NB4 (cell line): ENCODE results near the gene CBX4.

Experiments used
- DNase-seq: peaks from one replicate; pipeline ENCODE4 v3.0.0; 2010; ENCODE audit warnings: low read depth
- H3K4me3 ChIP-seq: one replicate; pipeline ENCODE4 v1.5.1; 2011; ENCODE audit warnings: mild to moderate bottlenecking, low read depth, low read length, moderate library complexity
- CTCF ChIP-seq: IDR thresholded peaks from one replicate; pipeline ENCODE4 v1.5.1; 2012; ENCODE audit warnings: low read depth, low read length
- MAX ChIP-seq: IDR thresholded peaks from 2 replicates; pipeline ENCODE4 v1.6.1; 2011; ENCODE audit warnings: low read depth, low read length
- MYC ChIP-seq: IDR thresholded peaks from 2 replicates; pipeline ENCODE4 v1.6.1; 2011; ENCODE audit warnings: low read depth, low read length
- POLR2A ChIP-seq: IDR thresholded peaks from 2 replicates; pipeline ENCODE4 v1.6.1; 2011; ENCODE audit warnings: mild to moderate bottlenecking; ENCODE audit not compliant: insufficient read length; ENCODE audit errors: extremely low read depth

Gene CBX4

GRCh38 chr17:79830303-79830702 lies 8.9 kb downstream of the CBX4 start:
- peak; percentile 27 for DNase-seq
- TF ChIP-seq POLR2A (no peak), MYC (no peak), CTCF (no peak), MAX (no peak)
- H3K4me3 ChIP-seq = no peak overlapping the region

GRCh38 chr17:79829457-79829856 lies 9.8 kb downstream of the CBX4 start:
- DNase-seq = no peak
- H3K4me3 ChIP-seq = no peak overlapping the region
- no peak for TF ChIP-seq MAX
- no peak for TF ChIP-seq CTCF
- TF ChIP-seq POLR2A = no peak
- TF ChIP-seq MYC = no peak

GRCh38 chr17:79829004-79829403 lies 10.2 kb downstream of the CBX4 start:
- peak; percentile 37 for DNase-seq
- TF ChIP-seq CTCF (no peak), MYC (no peak), MAX (no peak), POLR2A (no peak)

GRCh38 chr17:79826841-79827578 lies 12.2 kb downstream of the CBX4 start:
- DNase-seq = no peak
- no peak for TF ChIP-seq CTCF
- no peak overlapping the region for H3K4me3 ChIP-seq

More at GRCh38 chr17:79829004-79829403, 10.2 kb downstream of the CBX4 start:
- no peak overlapping the region for H3K4me3 ChIP-seq

- H3K4me3 ChIP-seq = no peak overlapping the region
- peak; percentile 87 for DNase-seq
- TF ChIP-seq POLR2A (no peak), MYC (peak; percentile 50; the same call in 1 of the 2 replicates), MAX (0 out of 2 replicates have a peak, but pooled peaks have one; percentile 25)
Measured at GRCh38 chr17:79826204-79826680, 13.0 kb downstream of the CBX4 start.

- H3K4me3 ChIP-seq = no peak overlapping the region
- no peak for DNase-seq
- TF ChIP-seq MAX (no peak), MYC (no peak), CTCF (no peak), POLR2A (no peak)
Measured at GRCh38 chr17:79825580-79825921, 13.7 kb downstream of the CBX4 start.
